HG03469 (cell line): ENCODE data around the gene GPC5.

ENCODE experiments used
- ATAC-seq: cut with Tn5 transposase; IDR thresholded peaks from one replicate; pipeline ENCODE4 v1.9.1; 2021; ENCODE audit warnings: mild to moderate bottlenecking, moderate library complexity, moderate number of reproducible peaks; ENCODE audit not compliant: unreplicated experiment

GPC5 gene

GRCh38 chr13:91701975-91702374, 303.6 kb downstream of the GPC5 start:
- ATAC-seq: no peak

- no peak for ATAC-seq
These were observed 304.0 kb downstream of the GPC5 start for GRCh38 chr13:91702411-91702810.

DNA sequence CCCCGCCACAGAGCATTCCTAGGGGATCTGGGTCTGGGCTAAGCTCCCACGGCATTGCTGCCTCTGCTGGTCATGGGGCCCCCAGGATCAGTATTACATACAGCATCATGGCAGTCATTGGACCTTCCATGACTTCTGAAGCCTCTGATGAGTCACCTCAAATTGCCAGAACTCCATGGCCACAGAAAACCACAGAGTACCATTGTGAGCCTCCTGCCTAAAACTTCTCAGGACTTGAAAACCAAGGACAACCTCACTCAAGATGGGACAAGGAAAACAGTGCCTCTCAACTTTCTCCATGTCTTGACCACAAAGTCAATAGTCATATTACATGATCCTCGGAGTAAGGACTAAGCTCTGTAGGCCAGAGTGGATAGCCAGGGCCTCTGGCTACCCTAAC, 306.0 kb downstream of the GPC5 start:
- ATAC-seq: no peak

- ATAC-seq: no peak
These were observed 310.1 kb downstream of the GPC5 start for GRCh38 chr13:91708558-91708957.

GRCh38 chr13:91709180-91709579, 310.8 kb downstream of the GPC5 start:
- no peak for ATAC-seq

- no peak for ATAC-seq
These were observed 312.3 kb downstream of the GPC5 start for GRCh38 chr13:91710733-91711132.

DNA sequence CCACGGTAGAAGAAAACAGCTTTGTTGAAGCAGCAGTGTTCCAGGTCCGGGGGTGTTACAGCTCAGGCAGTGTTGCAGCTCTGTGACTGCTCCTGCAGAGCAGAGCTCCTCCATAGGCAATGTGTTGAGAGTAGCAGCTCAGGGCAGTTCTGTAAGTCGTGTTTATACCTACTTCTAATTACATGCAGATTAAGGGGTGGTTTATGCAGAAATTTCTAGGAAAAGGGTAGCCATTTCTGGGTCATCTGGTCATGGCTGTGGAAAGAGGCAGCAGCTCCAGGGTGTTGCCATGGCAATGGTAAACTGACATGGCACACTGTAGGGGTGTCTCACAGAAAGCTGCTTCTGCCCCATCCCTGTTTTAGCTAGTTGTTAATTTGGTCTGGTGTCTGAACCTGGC, 316.4 kb downstream of the GPC5 start:
- no peak for ATAC-seq

DNA sequence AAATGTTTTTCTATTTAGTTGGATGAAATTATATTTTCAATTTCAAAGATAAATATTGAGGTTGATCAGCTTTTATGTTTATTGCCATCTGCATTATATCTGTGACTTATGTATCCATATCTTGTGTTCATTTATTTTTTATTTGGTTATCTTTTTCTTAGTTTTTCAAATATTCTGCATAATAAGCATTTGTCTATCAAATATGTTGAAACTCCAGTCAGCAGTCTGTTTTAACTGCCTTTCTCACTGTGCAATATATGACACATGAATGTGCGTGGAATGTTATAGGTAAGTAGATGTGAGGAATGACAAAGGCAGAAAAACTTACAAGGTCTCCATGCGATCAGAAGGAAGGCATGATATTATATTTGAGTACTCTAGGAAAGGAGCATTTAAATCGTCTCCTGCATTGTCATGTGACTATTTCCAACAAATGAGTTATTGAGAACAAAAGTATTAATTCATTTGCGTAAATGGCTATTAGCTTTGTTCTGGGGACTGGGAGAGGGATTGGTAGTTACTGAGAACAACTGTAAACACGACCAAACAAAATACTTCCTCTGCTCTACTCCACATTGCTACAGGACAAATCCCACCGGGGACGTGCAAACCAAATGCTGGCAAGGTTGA, 318.1 kb downstream of the GPC5 start:
- ATAC-seq: no peak

GRCh38 chr13:91719033-91719432, 320.6 kb downstream of the GPC5 start:
- no peak for ATAC-seq

DNA sequence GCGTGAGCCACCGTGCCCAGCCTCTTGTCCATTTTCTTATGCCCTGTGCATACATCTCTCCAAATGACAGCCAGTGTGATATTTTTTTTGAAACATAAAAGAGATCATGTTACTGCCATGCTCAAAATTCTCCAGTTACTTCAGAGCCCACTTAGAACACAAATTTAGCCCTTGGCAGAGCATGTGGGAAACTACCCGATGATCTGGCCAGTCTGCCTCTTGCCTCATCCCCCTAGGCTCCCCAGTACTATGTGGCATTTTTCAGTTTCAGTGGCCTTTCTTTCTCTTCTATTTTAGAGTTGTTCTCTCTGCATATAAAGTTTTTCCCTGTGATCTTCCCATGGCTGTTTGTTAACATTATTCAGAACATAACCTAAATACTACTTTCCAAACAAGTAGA, 323.0 kb downstream of the GPC5 start:
- no peak for ATAC-seq

GRCh38 chr13:91722267-91722884, 324.0 kb downstream of the GPC5 start:
- no peak for ATAC-seq

DNA sequence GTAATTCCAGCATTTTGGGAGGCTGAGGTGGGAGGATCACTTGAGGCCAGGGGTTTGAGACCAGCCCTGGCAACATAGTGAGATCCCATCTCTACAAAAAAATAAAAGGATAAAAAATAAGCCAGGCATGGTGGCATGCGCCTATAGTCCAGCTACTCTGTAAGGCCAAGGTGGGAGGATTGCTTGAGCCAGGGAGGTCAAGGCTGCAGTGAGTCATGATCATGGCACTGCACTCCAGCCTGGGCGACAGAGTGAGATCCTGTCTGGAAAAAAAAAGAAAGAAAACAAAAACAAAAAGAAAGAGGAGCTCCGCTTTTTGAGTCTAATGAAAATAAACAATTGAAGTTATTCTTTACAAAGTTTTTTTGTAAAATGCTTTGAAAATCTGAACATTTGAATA, 326.2 kb downstream of the GPC5 start:
- no peak for ATAC-seq

GRCh38 chr13:91725646-91726045, 327.2 kb downstream of the GPC5 start:
- no peak for ATAC-seq

DNA sequence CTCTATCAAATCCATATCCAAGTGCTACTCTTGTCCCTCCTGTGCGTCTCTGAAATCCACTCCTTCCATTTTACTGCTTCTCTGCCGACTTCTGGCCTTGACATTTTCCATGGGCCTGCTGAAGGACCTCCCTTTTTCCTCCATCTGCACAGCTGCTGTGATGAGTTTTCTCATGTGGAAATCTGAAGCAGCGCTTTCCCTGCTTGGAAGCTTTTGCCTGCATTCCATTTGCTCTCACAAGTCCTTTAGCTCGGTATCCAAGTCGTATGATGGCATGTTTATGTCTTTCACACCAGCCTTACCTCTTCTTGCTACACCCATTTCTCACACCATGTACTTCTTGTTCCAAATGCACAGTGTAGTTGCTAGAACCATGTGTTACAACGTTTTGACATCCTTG, 328.2 kb downstream of the GPC5 start:
- ATAC-seq: no peak

DNA sequence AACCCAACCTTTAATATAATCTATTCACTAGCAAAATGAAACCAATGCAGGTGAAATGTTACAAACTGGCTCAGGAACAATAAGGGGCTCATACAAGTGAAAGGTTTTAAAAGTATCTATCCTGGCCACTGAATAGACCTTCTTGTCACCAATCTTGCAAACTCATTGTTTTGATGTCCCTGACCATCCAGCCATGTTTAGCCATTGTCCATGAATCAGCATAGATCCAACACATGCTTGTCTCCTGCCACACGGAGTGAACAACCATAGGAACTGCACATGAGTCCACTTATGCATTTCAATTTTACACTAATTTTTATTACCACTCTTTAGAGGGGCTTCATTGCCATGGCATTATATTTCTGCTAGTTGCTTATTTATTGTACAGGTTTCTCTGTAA, 331.4 kb downstream of the GPC5 start:
- no peak for ATAC-seq

GRCh38 chr13:91739751-91740150, 341.3 kb downstream of the GPC5 start:
- no peak for ATAC-seq

DNA sequence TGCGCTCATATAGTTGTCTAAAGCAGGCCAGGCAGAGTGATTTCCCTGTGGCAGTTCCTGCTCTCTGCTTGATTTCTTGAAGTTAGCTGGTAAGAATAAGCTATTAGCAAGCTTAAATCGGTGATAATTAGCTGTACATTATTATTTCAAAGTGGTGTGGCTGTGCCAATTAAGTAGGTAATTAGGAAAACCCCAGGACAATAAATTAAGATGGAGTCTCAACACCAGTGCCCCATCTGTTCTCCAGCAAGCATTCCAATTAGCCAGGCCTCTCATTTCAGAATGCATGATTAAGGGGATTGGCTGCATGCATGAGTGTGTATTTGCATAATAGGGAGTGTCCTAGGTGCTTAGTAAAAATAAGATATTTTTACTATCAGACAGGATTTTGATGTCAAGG, 342.3 kb downstream of the GPC5 start:
- no peak for ATAC-seq

- ATAC-seq: no peak
These were observed 343.5 kb downstream of the GPC5 start for GRCh38 chr13:91741925-91742324.

GRCh38 chr13:91744284-91744683, 345.9 kb downstream of the GPC5 start:
- ATAC-seq: no peak

DNA sequence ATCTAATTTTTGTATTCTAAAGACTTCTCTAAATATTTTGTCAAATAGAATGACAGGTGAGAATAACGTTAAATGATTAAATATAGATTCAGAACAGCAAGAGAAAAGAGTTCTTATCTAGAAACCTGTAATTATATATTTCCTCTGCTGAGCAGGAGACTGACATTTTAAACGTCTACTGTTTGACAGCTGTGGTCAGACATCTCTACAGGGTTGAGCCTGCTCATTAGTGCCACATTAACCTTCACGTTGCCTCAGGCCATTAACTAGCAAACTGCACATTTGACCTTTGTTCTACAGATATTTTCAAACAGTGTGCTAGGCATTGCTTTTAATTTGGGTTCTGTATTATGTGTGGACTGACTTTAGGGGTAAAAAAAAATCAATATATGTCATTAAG, 347.5 kb downstream of the GPC5 start:
- ATAC-seq: no peak

- no peak for ATAC-seq
These were observed 348.8 kb downstream of the GPC5 start for GRCh38 chr13:91747186-91747585.

GRCh38 chr13:91748416-91749089, 350.1 kb downstream of the GPC5 start:
- no peak for ATAC-seq
